ENCODE measurements around the gene CRB2. TPM values are rescaled to one million over a fixed set of nuclear protein-coding genes. Genes with fewer than 3 reads are reported as not detected.

Gene CRB2
- total RNA-seq, 1 experiment from 2014 or later, result not detected

GRCh38 chr9:123342247-123342646, 13.8 kb upstream of the CRB2 start:
- DNase-seq (ENCODE audit: low read depth, low spot score), result no peak
- in situ Hi-C loops (cut with HindIII; ENCODE audit: low pct_unique_long_range_greater_than_20kb, low sequenced_read_pairs), result no loop called here

GRCh38 chr9:123343443-123344191, 12.4 kb upstream of the CRB2 start:
- DNase-seq (ENCODE audit: low read depth, low spot score), result no peak
- in situ Hi-C loops (cut with HindIII; ENCODE audit: low pct_unique_long_range_greater_than_20kb, low sequenced_read_pairs), result no loop called here

- in situ Hi-C loops (cut with HindIII; ENCODE audit: low pct_unique_long_range_greater_than_20kb, low sequenced_read_pairs), result no loop called here
- no peak for DNase-seq (ENCODE audit: low read depth, low spot score)
These were observed 11.6 kb upstream of the CRB2 start for GRCh38 chr9:123344192-123344949.

DNA sequence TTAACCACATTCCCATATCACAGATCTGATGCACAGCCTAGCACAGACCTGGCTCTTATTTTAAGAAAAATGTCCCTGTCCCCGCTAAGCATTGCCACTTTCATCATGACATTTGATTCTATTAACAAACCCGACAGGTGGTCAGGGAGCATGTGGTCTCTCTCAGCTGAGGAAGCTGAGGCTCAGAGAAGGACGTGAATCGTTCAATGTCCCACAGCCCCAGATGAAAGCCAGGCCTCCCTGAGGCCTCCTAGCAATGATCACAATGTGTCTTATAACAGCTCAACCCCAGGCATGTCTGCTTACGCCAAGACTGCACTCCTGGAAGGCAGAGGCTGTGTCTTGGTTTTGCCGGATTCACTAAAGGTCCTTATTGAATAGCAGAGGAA, 10.4 kb upstream of the CRB2 start:
- no peak for DNase-seq (ENCODE audit: low read depth, low spot score)
- in situ Hi-C loops (cut with HindIII; ENCODE audit: low pct_unique_long_range_greater_than_20kb, low sequenced_read_pairs), result no loop called here

- DNase-seq (ENCODE audit: low read depth, low spot score), result no peak
- in situ Hi-C loops (cut with HindIII; ENCODE audit: low pct_unique_long_range_greater_than_20kb, low sequenced_read_pairs), result no loop called here
These were observed 10.0 kb upstream of the CRB2 start for GRCh38 chr9:123346026-123346425.

DNA sequence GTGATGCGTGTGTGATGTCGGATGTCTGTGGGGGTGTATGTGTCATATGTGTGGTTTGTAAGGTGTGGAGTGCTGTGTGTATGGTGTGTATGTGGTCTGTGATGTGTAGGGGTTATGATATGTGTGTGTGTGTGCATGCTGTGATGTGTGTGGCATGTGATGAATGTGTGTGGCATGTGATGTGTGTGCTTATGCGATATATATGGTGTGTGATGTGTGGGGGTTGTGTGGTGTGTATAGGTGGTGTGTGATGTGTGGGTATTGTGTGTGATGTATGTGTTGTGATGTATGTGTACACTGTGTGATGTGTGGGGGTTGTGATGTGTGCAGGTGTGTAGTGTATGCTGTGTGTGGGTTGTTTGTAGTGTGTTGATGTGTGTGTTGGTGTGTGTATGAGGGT, 9.2 kb upstream of the CRB2 start:
- no peak for DNase-seq (ENCODE audit: low read depth, low spot score)
- in situ Hi-C loops (cut with HindIII; ENCODE audit: low pct_unique_long_range_greater_than_20kb, low sequenced_read_pairs), result no loop called here

- in situ Hi-C loops (cut with HindIII; ENCODE audit: low pct_unique_long_range_greater_than_20kb, low sequenced_read_pairs), result no loop called here
- no peak for DNase-seq (ENCODE audit: low read depth, low spot score)
These were observed 8.5 kb upstream of the CRB2 start for GRCh38 chr9:123347289-123348060.

- in situ Hi-C loops (cut with HindIII; ENCODE audit: low pct_unique_long_range_greater_than_20kb, low sequenced_read_pairs), result no loop called here
- DNase-seq (ENCODE audit: low read depth, low spot score), result no peak
These were observed 7.5 kb upstream of the CRB2 start for GRCh38 chr9:123348317-123348992.

- DNase-seq (ENCODE audit: low read depth, low spot score), result no peak
- in situ Hi-C loops (cut with HindIII; ENCODE audit: low pct_unique_long_range_greater_than_20kb, low sequenced_read_pairs), result no loop called here
These were observed 7.0 kb upstream of the CRB2 start for GRCh38 chr9:123349033-123349432.

GRCh38 chr9:123349691-123350480, 6.1 kb upstream of the CRB2 start:
- in situ Hi-C loops (cut with HindIII; ENCODE audit: low pct_unique_long_range_greater_than_20kb, low sequenced_read_pairs), result loop anchor here (25.0 kb wide), 1 partner anchor 238 kb away; no protein-coding TSS in a partner anchor
- DNase-seq (ENCODE audit: low read depth, low spot score), result peak; percentile 75

DNA sequence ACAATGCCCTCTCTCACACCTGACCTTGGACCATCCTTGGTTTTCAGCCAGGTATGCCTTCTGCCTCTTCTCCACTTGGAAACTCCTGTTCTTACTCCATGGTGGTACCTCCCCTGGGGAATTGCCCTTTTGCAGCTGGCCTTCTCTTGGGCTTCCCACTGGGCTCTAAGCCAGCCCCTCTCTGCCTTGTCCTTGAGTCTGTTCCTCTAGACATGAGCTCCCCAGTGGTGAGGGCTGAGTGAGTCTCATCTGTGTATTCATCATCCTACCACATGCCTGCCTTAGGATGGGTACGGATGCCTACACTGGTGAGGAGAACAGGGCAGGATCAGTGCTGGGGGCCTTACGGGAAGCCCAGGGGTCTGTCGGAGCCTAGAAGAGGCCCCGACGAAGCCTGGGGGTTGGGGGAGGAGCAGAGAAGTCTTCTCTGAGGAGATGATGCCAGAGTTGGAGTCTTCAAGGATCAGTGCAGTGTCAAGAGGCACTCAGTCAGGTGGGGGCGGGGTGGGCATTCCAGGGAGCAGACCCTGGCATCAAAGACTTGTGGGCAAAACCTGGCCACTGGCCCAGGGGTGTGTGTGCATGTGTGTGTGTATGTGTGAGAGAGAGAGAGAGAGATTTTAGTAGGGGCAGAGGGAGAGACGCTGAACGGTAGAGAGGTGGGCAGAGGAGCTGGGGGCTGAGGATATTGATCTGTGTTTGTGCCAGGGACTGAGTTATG, 5.2 kb upstream of the CRB2 start:
- in situ Hi-C loops (cut with HindIII; ENCODE audit: low pct_unique_long_range_greater_than_20kb, low sequenced_read_pairs), result loop anchor here (25.0 kb wide), 1 partner anchor 238 kb away; no protein-coding TSS in a partner anchor
- DNase-seq (ENCODE audit: low read depth, low spot score), result no peak

GRCh38 chr9:123353041-123353440, 3.0 kb upstream of the CRB2 start:
- DNase-seq (ENCODE audit: low read depth, low spot score), result no peak
- in situ Hi-C loops (cut with HindIII; ENCODE audit: low pct_unique_long_range_greater_than_20kb, low sequenced_read_pairs), result loop anchor here (25.0 kb wide), 1 partner anchor 241 kb away; no protein-coding TSS in a partner anchor

DNA sequence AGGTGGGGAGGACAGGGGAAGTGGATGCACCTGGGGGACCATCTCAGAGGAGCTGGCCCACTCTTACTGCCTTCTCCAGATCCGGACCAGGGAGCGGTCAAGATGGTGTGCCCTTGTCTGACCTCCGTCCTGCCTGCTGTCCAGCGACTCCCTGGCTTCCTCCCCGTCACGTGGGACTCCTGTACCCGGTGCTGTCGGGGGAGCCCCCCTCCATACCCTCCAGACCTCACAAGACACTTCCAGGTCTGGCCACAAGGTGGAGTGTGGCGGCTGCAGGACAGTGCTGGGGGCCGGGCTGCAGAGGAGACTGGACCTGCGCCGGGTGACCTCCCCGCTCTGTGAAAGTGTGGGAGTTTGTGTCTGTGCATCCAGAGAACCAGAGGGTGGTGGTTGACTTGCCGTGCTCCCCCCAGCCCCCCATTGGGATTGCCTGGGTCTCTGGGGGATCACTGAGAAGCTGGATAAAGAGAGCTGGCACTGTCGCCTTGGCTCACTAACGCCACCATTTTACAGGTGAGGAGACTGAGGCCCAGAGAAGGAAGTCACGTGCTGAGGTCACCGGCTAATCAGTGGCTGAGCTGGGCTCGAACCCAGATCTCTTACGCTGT, 1.9 kb upstream of the CRB2 start:
- peak; percentile 74 for DNase-seq (ENCODE audit: low read depth, low spot score)
- in situ Hi-C loops (cut with HindIII; ENCODE audit: low pct_unique_long_range_greater_than_20kb, low sequenced_read_pairs), result loop anchor here (25.0 kb wide), 1 partner anchor 242 kb away; no protein-coding TSS in a partner anchor

GRCh38 chr9:123354806-123355508, 1.0 kb upstream of the CRB2 start:
- in situ Hi-C loops (cut with HindIII; ENCODE audit: low pct_unique_long_range_greater_than_20kb, low sequenced_read_pairs), result loop anchor here (25.0 kb wide), 1 partner anchor 243 kb away; no protein-coding TSS in a partner anchor
- DNase-seq (ENCODE audit: low read depth, low spot score), result no peak
